Mammary epithelial cell (primary cell): ENCODE data around the gene DARS2.

Experiments
- CTCF ChIP-seq, 2 donors: IDR thresholded peaks in 1 of 2; conservative IDR thresholded peaks in 1 of 2; 2 replicates each; pipeline ENCODE4 v1.5.1; 2011 to 2012; ENCODE audit warnings: inconsistent platforms in 2 of 2, low read length in 2 of 2, mild to moderate bottlenecking in 2 of 2, control low read depth in 1 of 2, low read depth in 1 of 2; ENCODE audit not compliant: insufficient read depth in 1 of 2; ENCODE audit errors: extremely low read depth in 1 of 2
- EZH2 ChIP-seq: IDR thresholded peaks from 2 replicates; pipeline ENCODE4 v1.6.1; 2012; ENCODE audit warnings: low read length, inconsistent platforms, borderline replicate concordance

- TF ChIP-seq CTCF (conservative IDR thresholded peaks at IDR 0.05 in 1 of 2, IDR thresholded peaks at IDR 0.05 in 1 of 2; ENCODE audit: extremely low read depth in 1 of 2, insufficient read depth in 1 of 2, low read depth in 1 of 2, low read length in 2 of 2) (no peak), EZH2 (no peak)
Observed at GRCh38 chr1:173784997-173785396, 39.5 kb upstream of the DARS2 start.
